ENCODE data around the gene PACSIN2. TPM values are rescaled to one million over a fixed set of nuclear protein-coding genes. Genes with fewer than 3 reads are reported as not detected.

PACSIN2 gene
- total and polyA plus RNA-seq, 2 experiments from 2014 or later = 23.5 to 57.3 TPM

DNA sequence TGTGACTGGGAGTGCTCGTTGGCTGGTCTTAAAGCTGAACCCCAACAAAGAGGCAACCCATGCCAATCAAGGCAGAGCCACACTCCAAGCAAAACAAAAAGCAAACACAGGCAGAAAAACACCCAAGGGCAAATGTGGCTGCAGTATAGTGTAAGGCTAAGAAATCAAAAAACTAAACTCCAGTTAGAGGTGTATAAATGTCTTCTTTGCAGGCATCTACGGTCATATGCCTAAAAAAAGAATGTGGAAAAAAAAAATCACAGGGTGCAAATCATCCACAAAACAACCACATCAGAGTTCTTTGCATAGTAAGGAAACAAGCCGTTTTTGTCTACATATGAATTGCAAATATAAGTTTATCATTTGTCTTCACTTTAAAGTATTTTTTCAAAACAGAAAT, 185.6 kb downstream of the PACSIN2 start:
- ATAC-seq (no peak), DNase-seq (ENCODE audit: low spot score) (no peak)
- Histone ChIP-seq H3K79me2 (replicated peaks; ENCODE audit: insufficient read depth) (no peaks in the 10 kb centered on the region), H3K4me1 (ENCODE audit: insufficient read depth) (no peaks in the 10 kb centered on the region), H3K27me3 (ENCODE audit: insufficient read depth) (no peaks in the 10 kb centered on the region), H3F3A (replicated peaks; ENCODE audit: low read depth) (no peaks in the 10 kb centered on the region), H2AFZ (no peak overlapping the region), H3K4me3 (no peak overlapping the region), H3K36me3 (ENCODE audit: insufficient read depth) (no peaks in the 10 kb centered on the region), H3K27ac (ENCODE audit: low read depth) (no peak overlapping the region), H3K4me2 (no peak overlapping the region), H4K20me1 (replicated peaks; ENCODE audit: insufficient read depth) (no peaks in the 10 kb centered on the region), H3K9me2 (ENCODE audit: insufficient read depth) (no peaks in the 10 kb centered on the region)
- H3K4me1 Mint-ChIP-seq = no peaks in the 10 kb centered on the region
- H3K36me3 Mint-ChIP-seq (ENCODE audit: low read depth) = no peaks in the 10 kb centered on the region; the same call in 2 of the 3 replicates
- H3K27ac Mint-ChIP-seq = no peak overlapping the region
- no peaks in the 10 kb centered on the region for H3K9me3 Mint-ChIP-seq
- TF ChIP-seq POLR2AphosphoS5 (IDR thresholded peaks at IDR 0.05; ENCODE audit: low read depth) = no peak
- H3K4me3 Mint-ChIP-seq = no peak overlapping the region
- no peaks in the 10 kb centered on the region for H3K27me3 Mint-ChIP-seq (ENCODE audit: insufficient read depth, low read depth, poor library complexity)

DNA sequence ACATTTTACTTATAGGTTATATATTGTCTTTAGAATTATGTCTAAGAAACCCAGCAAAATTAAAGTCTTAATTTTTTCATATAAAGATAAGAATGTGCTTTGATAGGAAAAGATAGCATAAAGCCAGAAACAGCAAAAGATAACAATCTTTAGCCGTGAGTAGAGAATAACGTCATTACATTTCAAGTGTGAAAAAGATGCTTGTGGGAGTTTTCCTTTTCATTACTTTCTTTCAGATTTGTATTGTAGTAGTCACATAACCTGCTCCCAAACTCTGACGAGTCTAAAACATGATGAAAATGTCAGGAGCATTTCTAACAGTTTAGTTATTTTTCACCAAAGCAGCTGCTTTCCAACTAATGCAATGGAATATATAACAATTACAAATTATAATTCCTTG, 189.2 kb downstream of the PACSIN2 start:
- no peaks in the 10 kb centered on the region for H3K79me2 ChIP-seq (replicated peaks; ENCODE audit: insufficient read depth)
- H3F3A ChIP-seq (replicated peaks; ENCODE audit: low read depth) = no peaks in the 10 kb centered on the region
- Mint-ChIP-seq H3K36me3 (ENCODE audit: low read depth) (peaks cover 10% of the 10 kb centered on the region; the same call in 2 of the 3 replicates), H3K27ac (no peak overlapping the region), H3K9me3 (peaks cover 4% of the 10 kb centered on the region; the same call in 2 of the 3 replicates), H3K27me3 (ENCODE audit: insufficient read depth, low read depth, poor library complexity) (no peaks in the 10 kb centered on the region), H3K4me3 (no peak overlapping the region), H3K4me1 (no peaks in the 10 kb centered on the region)
- TF ChIP-seq EZH2 (IDR thresholded peaks at IDR 0.05; ENCODE audit: low read depth, unreplicated experiment) (no peak), ZNF331 (CRISPR knock-in tag; IDR thresholded peaks at IDR 0.05; ENCODE audit: low read depth) (no peak), NANOG (IDR thresholded peaks at IDR 0.05; ENCODE audit: borderline replicate concordance) (no peak)
- no peak overlapping the region for H3K4me3 ChIP-seq
- H3K27ac ChIP-seq (ENCODE audit: low read depth) = no peak overlapping the region
- H3K36me3 ChIP-seq (ENCODE audit: insufficient read depth) = no peaks in the 10 kb centered on the region
- no peak overlapping the region for H2AFZ ChIP-seq
- no peaks in the 10 kb centered on the region for H3K4me1 ChIP-seq (ENCODE audit: insufficient read depth)
- no peaks in the 10 kb centered on the region for H3K9me2 ChIP-seq (ENCODE audit: insufficient read depth)
- H3K4me2 ChIP-seq = no peak overlapping the region
- ATAC-seq (no peak), DNase-seq (ENCODE audit: low spot score) (no peak)
- no peaks in the 10 kb centered on the region for H4K20me1 ChIP-seq (replicated peaks; ENCODE audit: insufficient read depth)
- no peaks in the 10 kb centered on the region for H3K27me3 ChIP-seq (ENCODE audit: insufficient read depth)

DNA sequence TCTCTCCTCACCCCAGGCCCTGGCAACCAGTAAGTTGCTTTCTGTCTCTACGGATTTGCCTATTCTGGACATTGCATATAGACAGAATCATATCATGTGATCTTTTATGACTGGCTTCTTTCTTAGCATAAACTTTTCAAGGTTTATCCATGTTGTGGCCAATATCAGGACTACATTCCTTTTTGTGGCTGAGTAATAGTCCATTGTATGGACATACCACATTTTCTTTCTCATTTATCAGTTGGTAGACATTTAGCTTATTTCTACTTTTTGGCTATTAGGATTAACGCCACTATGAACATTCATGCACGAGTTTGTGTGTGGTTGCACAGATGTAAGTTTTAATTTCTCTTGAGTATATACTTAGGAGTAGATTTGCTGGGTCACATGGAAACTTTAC, 193.6 kb downstream of the PACSIN2 start:
- Histone ChIP-seq H3K4me1 (ENCODE audit: insufficient read depth) (no peaks in the 10 kb centered on the region), H3K36me3 (ENCODE audit: insufficient read depth) (no peaks in the 10 kb centered on the region), H3K27ac (ENCODE audit: low read depth) (no peak overlapping the region), H3K27me3 (ENCODE audit: insufficient read depth) (no peaks in the 10 kb centered on the region), H2AFZ (no peak overlapping the region), H3F3A (replicated peaks; ENCODE audit: low read depth) (no peaks in the 10 kb centered on the region), H3K79me2 (replicated peaks; ENCODE audit: insufficient read depth) (no peaks in the 10 kb centered on the region), H3K4me3 (no peak overlapping the region), H4K20me1 (replicated peaks; ENCODE audit: insufficient read depth) (no peaks in the 10 kb centered on the region), H3K9me2 (ENCODE audit: insufficient read depth) (no peaks in the 10 kb centered on the region), H3K4me2 (no peak overlapping the region)
- Mint-ChIP-seq H3K4me1 (no peaks in the 10 kb centered on the region), H3K36me3 (ENCODE audit: low read depth) (peaks cover 10% of the 10 kb centered on the region; the same call in 2 of the 3 replicates), H3K4me3 (no peak overlapping the region), H3K9me3 (peaks cover 4% of the 10 kb centered on the region; the same call in 2 of the 3 replicates), H3K27ac (no peak overlapping the region), H3K27me3 (ENCODE audit: insufficient read depth, low read depth, poor library complexity) (no peaks in the 10 kb centered on the region)
- no peak for ATAC-seq
- DNase-seq (ENCODE audit: low spot score) = no peak
- TF ChIP-seq NANOG (IDR thresholded peaks at IDR 0.05; ENCODE audit: borderline replicate concordance) = no peak
- TF ChIP-seq ZNF331 (CRISPR knock-in tag; IDR thresholded peaks at IDR 0.05; ENCODE audit: low read depth) = no peak

DNA sequence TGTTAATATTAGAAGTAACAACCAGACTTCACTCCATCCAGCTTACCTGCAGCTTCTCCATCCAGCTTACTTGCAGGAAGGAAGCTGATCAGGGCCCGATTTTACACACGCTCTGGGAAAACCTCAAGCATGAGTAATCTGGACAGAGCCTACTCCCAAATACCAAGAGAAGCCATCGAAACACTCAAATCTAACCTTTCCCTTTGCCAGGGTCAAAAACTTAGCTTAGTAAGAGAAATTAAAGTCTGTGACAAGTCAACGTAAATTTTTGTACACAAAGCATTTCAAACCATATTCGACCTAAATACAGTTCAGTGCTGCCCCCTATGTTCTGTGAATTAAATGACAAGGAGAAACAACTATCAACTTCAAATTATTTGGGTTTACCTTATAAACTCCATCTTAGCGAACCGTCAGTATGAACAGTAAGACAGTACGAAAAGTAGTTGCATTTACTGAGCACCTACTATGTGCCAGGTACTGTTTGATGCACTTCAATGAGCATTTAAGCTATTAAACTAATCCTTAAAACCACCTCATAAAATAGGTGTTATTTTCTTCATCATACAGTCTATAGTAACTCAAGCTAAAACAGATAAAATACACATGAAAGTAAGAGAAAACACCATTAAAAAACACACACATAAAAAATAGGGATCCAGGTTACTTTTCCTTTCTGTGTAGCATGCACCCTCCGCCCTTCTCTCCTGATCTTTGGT, 194.7 kb downstream of the PACSIN2 start:
- no peaks in the 10 kb centered on the region for H3K9me2 ChIP-seq (ENCODE audit: insufficient read depth)
- H3K79me2 ChIP-seq (replicated peaks; ENCODE audit: insufficient read depth) = no peaks in the 10 kb centered on the region
- no peaks in the 10 kb centered on the region for H4K20me1 ChIP-seq (replicated peaks; ENCODE audit: insufficient read depth)
- DNase-seq (ENCODE audit: low spot score) (peak; percentile 78), ATAC-seq (no peak)
- no peaks in the 10 kb centered on the region for H3K4me1 ChIP-seq (ENCODE audit: insufficient read depth)
- no peaks in the 10 kb centered on the region for H3F3A ChIP-seq (replicated peaks; ENCODE audit: low read depth)
- H3K27ac Mint-ChIP-seq = no peak overlapping the region; the same call in 1 of the 2 replicates
- H3K36me3 Mint-ChIP-seq (ENCODE audit: low read depth) = peaks cover 10% of the 10 kb centered on the region; the same call in 2 of the 3 replicates
- no peaks in the 10 kb centered on the region for H3K4me1 Mint-ChIP-seq
- H3K27me3 Mint-ChIP-seq (ENCODE audit: insufficient read depth, low read depth, poor library complexity) = no peaks in the 10 kb centered on the region
- no peak overlapping the region for H3K4me2 ChIP-seq
- H3K4me3 Mint-ChIP-seq = no peak overlapping the region
- no peak overlapping the region for H3K4me3 ChIP-seq
- H2AFZ ChIP-seq = no peak overlapping the region
- no peak overlapping the region for H3K27ac ChIP-seq (ENCODE audit: low read depth)
- H3K9me3 Mint-ChIP-seq = peaks cover 4% of the 10 kb centered on the region; the same call in 2 of the 3 replicates
- no peaks in the 10 kb centered on the region for H3K36me3 ChIP-seq (ENCODE audit: insufficient read depth)
- no peaks in the 10 kb centered on the region for H3K27me3 ChIP-seq (ENCODE audit: insufficient read depth)
- TF ChIP-seq EZH2phosphoT487 (IDR thresholded peaks at IDR 0.05; ENCODE audit: unreplicated experiment) = no peak

Data from GM23338 (cell line).